GM23338 (cell line): Measurements from ENCODE around the gene KCNN3.
"Not testable (repeated sequence)": the region's sequence is repeated elsewhere in the genome, so short reads cannot be mapped to it uniquely, and the experiment has no call there.

Source experiments
- CREB1 ChIP-seq: fragments of 250-450 bp; sonication (Bioruptor Pico); IDR thresholded peaks from 2 replicates; pipeline ENCODE4 v1.5.0; 2020; ENCODE audit warnings: low read depth, mild to moderate bottlenecking, moderate library complexity
- EZH2 ChIP-seq: fragments of 200-600 bp; sonication (generic); IDR thresholded peaks from one replicate; pipeline ENCODE4 v1.8.0; 2017; ENCODE audit warnings: antibody characterized with exemption, mild to moderate bottlenecking, low read depth; ENCODE audit not compliant: unreplicated experiment
- EZH2phosphoT487 ChIP-seq: fragments of 200-600 bp; sonication (generic); IDR thresholded peaks from one replicate; pipeline ENCODE4 v1.8.1; 2018; ENCODE audit warnings: antibody characterized with exemption; ENCODE audit not compliant: unreplicated experiment
- POLR2AphosphoS5 ChIP-seq: IDR thresholded peaks from 2 replicates; pipeline ENCODE4 v1.6.1; 2016; ENCODE audit warnings: antibody characterized with exemption, low read depth
- ZNF114 ChIP-seq: fragments of 250-450 bp; sonication (Bioruptor Pico); IDR thresholded peaks from 2 replicates; pipeline ENCODE4 v1.5.0; 2020; ENCODE audit warnings: mild to moderate bottlenecking, moderate library complexity
- TF ChIP-seq, protein P1 (sequence below), 2 experiments: fragments of 200-600 bp in 1 of 2; sonication (generic) in 1 of 2; conservative IDR thresholded peaks; 2 replicates each; pipeline versions ENCODE4 v1.5.1 to v1.6.1; 2016 to 2017; ENCODE audit warnings: antibody characterized with exemption in 2 of 2, low read depth in 2 of 2, mild to moderate bottlenecking in 2 of 2, moderate library complexity in 1 of 2

DNA sequence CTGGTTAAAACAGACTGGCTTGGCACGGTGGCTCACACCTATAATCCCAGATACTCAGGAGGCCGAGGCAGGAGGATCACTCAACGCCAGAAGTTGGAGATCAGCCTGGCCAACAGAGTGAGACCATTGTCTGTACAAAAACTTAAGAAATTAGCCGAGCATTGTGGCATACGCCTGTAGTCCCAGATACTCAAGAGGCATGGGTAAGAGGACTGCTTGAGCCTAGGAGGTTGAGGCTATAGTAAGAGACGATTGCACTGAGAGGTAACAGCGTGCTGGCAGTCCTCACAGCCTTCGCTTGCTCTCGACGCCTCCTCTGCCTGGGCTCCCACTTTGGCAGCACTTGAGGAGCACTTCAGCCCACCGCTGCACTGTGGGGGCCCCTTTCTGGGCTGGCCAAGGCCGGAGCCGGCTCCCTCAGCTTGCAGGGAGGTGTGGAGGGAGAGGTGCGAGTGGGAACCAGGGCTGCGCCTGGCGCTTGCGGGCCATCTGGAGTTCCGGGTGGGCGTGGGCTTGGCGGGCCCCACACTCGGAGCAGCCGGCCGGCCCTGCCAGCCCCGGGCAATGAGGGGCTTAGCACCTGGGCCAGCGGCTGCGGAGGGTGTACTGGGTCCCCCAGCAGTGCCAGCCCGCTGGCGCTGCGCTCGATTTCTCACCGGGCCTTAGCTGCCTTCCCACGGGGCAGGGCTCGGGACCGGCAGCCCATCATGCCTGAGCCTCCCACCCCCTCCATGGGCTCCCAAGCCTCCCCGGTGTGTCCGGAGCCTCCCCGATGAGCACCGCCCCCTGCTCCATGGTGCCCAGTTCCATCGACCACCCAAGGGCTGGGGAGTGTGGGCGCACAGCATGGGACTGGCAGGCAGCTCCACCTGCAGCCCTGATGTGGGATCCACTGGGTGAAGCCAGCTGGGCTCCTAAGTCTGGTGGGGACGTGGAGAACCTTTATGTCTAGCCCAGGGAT, 199.5 kb downstream of the KCNN3 start:
- TF ChIP-seq, protein P1, sequence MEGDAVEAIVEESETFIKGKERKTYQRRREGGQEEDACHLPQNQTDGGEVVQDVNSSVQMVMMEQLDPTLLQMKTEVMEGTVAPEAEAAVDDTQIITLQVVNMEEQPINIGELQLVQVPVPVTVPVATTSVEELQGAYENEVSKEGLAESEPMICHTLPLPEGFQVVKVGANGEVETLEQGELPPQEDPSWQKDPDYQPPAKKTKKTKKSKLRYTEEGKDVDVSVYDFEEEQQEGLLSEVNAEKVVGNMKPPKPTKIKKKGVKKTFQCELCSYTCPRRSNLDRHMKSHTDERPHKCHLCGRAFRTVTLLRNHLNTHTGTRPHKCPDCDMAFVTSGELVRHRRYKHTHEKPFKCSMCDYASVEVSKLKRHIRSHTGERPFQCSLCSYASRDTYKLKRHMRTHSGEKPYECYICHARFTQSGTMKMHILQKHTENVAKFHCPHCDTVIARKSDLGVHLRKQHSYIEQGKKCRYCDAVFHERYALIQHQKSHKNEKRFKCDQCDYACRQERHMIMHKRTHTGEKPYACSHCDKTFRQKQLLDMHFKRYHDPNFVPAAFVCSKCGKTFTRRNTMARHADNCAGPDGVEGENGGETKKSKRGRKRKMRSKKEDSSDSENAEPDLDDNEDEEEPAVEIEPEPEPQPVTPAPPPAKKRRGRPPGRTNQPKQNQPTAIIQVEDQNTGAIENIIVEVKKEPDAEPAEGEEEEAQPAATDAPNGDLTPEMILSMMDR (conservative IDR thresholded peaks at IDR 0.05; ENCODE audit: low read depth in 2 of 2) = not testable (repeated sequence)
- TF ChIP-seq EZH2phosphoT487; ZNF114; CREB1 (CRISPR knock-in tag); EZH2; POLR2AphosphoS5: not testable (repeated sequence)
